ENCODE results near the gene AGFG2. TPM values are rescaled to one million over a fixed set of nuclear protein-coding genes. Genes with fewer than 3 reads are reported as not detected.

The AGFG2 gene
- total RNA-seq, 1 experiment from 2014 or later: 11.2 TPM

DNA sequence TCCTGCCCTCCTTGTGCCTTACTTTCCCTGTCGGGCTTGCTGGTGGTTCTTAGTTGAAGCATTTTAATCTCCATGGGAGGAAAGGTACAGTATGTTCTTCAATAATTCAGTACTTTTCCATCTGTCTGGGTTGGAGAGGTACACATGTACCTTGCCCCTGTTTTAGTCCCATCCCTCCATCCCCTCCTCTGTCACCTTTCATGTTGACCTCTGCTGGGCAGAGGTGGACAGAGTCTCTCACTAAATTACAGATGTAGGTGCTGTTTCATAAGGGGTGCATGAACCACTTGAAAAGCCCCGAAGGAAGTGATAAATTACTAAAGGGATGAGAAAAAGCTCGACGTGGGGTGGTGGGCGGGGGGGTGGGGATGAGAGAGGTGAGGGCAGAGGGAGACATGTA lies 5.4 kb downstream of the AGFG2 start:
- H3K4me1 Mint-ChIP-seq: peaks cover 75 to 79% of the 10 kb centered on the region in 2 experiments
- Histone ChIP-seq H4K20me1 (ENCODE audit: control insufficient read depth, insufficient read depth, insufficient read length) (no peaks in the 10 kb centered on the region), H3K23ac (ENCODE audit: insufficient read length, low read depth, low read length) (no peak overlapping the region), H3K79me1 (ENCODE audit: insufficient read depth, low read depth, low read length, poor library complexity, severe bottlenecking) (no peaks in the 10 kb centered on the region), H3K27me3 (ENCODE audit: insufficient read depth, low read length) (no peaks in the 10 kb centered on the region; the same call in 1 of the 2 replicates), H3K9ac (ENCODE audit: extremely low read depth, insufficient read length, low read length) (no peak overlapping the region), H3K23me2 (ENCODE audit: insufficient read length, low read depth, low read length, poor library complexity, severe bottlenecking) (peaks cover 8% of the 10 kb centered on the region), H3K14ac (ENCODE audit: insufficient read depth, low read length) (no peak overlapping the region), H4K8ac (replicated peaks; ENCODE audit: insufficient read length, low read depth, low read length) (no peak overlapping the region), H2BK15ac (ENCODE audit: low read depth, low read length) (no peak overlapping the region), H2AK5ac (ENCODE audit: insufficient read length, low read length) (no peak overlapping the region), H2BK12ac (ENCODE audit: insufficient read length, low read depth, low read length) (no peak overlapping the region), H3K79me2 (ENCODE audit: insufficient read depth, low read length) (no peaks in the 10 kb centered on the region), H3K18ac (ENCODE audit: insufficient read length, low read depth, low read length) (no peak overlapping the region), H3K9me3 (ENCODE audit: control insufficient read depth, low read depth, low read length) (no peaks in the 10 kb centered on the region), H4K91ac (ENCODE audit: insufficient read length, low read depth, low read length) (no peak overlapping the region), H3K4me2 (ENCODE audit: insufficient read depth, insufficient read length, low read length) (no peak overlapping the region), H3K4ac (ENCODE audit: low read depth, low read length) (no peak overlapping the region), H4K5ac (ENCODE audit: insufficient read length, low read depth, low read length) (no peak overlapping the region), H3K4me1 (ENCODE audit: insufficient read depth, low read length) (peaks cover 19% of the 10 kb centered on the region), H2BK20ac (ENCODE audit: low read depth, low read length, poor library complexity, severe bottlenecking) (no peak overlapping the region), H3K27ac (ENCODE audit: insufficient read length, low read depth, low read length) (no peak overlapping the region), H2BK5ac (ENCODE audit: insufficient read length, low read length) (no peak overlapping the region), H3T11ph (ENCODE audit: low read length) (no peak overlapping the region), H2AFZ (ENCODE audit: low read length) (no peak overlapping the region), H2BK120ac (ENCODE audit: low read depth, low read length, poor library complexity, severe bottlenecking) (no peak overlapping the region), H3K56ac (ENCODE audit: insufficient read length, low read depth, low read length) (no peak overlapping the region)
- no peak for DNase-seq
- TF ChIP-seq, protein P1, sequence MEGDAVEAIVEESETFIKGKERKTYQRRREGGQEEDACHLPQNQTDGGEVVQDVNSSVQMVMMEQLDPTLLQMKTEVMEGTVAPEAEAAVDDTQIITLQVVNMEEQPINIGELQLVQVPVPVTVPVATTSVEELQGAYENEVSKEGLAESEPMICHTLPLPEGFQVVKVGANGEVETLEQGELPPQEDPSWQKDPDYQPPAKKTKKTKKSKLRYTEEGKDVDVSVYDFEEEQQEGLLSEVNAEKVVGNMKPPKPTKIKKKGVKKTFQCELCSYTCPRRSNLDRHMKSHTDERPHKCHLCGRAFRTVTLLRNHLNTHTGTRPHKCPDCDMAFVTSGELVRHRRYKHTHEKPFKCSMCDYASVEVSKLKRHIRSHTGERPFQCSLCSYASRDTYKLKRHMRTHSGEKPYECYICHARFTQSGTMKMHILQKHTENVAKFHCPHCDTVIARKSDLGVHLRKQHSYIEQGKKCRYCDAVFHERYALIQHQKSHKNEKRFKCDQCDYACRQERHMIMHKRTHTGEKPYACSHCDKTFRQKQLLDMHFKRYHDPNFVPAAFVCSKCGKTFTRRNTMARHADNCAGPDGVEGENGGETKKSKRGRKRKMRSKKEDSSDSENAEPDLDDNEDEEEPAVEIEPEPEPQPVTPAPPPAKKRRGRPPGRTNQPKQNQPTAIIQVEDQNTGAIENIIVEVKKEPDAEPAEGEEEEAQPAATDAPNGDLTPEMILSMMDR (conservative IDR thresholded peaks at IDR 0.05): no peak
- no CpG with 5 or more reads among the region's 5 CpGs for WGBS (ENCODE audit: extremely low coverage, insufficient read length, low lambda C conversion rate)
- no peaks in the 10 kb centered on the region; a peak in 1 of 7 replicates for H3K36me3 Mint-ChIP-seq (ENCODE audit: insufficient read depth in 1 of 3, low read depth in 3 of 3)
- H3K4me3 Mint-ChIP-seq: no peak overlapping the region
- peaks cover 17% of the 10 kb centered on the region for H3K27me3 Mint-ChIP-seq (ENCODE audit: low read depth)
- H3K9me3 Mint-ChIP-seq: no peaks in the 10 kb centered on the region; a peak in 1 of 5 replicates
- H3K27ac Mint-ChIP-seq: peak overlapping the region in 2 of 3 experiments; percentile 4 to 44; a peak in 1 of 7 replicates
